ENCODE results near the gene ANKLE1.

Gene ANKLE1

DNA sequence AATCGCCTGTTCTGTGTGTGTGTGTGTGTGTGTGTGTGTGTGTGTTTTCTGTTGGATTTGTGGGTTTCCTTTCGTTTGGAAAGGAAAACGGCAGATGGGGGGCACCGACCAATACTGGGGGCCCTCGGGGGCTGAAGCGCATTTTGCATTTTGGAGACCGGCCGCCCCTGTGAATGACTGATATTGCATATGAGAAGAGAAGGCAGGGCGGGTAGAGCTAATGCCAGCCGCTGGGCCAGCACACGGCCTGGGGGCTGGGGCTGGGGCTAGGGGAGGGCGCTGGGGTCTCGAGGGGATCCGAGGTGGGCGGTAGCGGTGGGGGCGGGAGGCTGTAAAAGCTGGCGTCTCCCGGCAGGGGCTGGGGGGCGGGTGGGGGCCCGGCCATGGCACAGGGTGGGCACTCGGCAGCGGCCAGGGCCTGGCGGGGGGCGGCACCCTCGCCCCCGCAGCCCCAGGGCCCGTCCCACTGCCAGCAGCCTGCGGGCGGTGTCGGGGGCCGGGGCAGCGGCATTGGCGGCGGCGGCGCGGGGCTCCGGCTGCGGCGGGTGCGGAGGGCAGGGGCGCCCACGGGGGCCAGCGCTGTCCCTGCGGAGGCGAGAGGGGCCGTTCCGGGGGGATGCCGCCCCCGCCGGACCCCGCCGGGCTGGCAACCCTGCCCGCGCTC is 41.7 kb downstream of the ANKLE1 start:
- DNase-seq (ENCODE audit: low read depth in 1 of 2, low spot score in 1 of 2), result no peak
- TF ChIP-seq JUND (IDR thresholded peaks at IDR 0.05; ENCODE audit: low read depth), result no peak
- in situ Hi-C loops (cut with HindIII; ENCODE audit: low pct_unique_long_range_greater_than_20kb, low sequenced_read_pairs), result no loop called here

GRCh38 chr19:17323964-17324332 is 42.2 kb downstream of the ANKLE1 start:
- in situ Hi-C loops (cut with HindIII; ENCODE audit: low pct_unique_long_range_greater_than_20kb, low sequenced_read_pairs), result no loop called here
- no peak for DNase-seq (ENCODE audit: low read depth in 1 of 2, low spot score in 1 of 2)

GRCh38 chr19:17324357-17325114 is 42.8 kb downstream of the ANKLE1 start:
- no peak for DNase-seq (ENCODE audit: low read depth in 1 of 2, low spot score in 1 of 2)
- TF ChIP-seq JUND (IDR thresholded peaks at IDR 0.05; ENCODE audit: low read depth), result no peak
- in situ Hi-C loops (cut with HindIII; ENCODE audit: low pct_unique_long_range_greater_than_20kb, low sequenced_read_pairs), result no loop called here

More at GRCh38 chr19:17323964-17324332, 42.2 kb downstream of the ANKLE1 start:
- no peak for TF ChIP-seq JUND (IDR thresholded peaks at IDR 0.05; ENCODE audit: low read depth)

DNA sequence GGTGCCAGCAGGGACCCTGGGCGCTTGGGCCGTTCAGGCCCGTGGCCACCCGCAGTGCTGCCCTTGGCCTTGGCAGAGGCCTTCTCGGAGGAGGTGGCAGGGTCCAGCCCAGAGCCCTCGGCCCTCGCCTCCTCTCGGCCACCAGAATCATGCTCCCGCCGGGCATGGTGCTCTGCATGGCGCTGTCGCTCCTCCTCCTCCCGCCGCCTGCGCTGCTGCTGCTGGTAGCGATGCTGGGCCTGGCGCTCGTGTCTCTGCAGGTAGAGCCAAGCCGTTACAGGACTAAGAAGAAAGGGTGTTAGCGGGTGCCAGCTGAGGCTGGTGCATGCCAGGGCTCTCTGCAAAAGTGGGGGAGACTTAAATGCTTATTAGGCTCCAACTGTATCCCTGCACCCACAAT is 43.4 kb downstream of the ANKLE1 start:
- no peak for DNase-seq (ENCODE audit: low read depth in 1 of 2, low spot score in 1 of 2)
- TF ChIP-seq JUND (IDR thresholded peaks at IDR 0.05; ENCODE audit: low read depth), result no peak
- in situ Hi-C loops (cut with HindIII; ENCODE audit: low pct_unique_long_range_greater_than_20kb, low sequenced_read_pairs), result no loop called here

GRCh38 chr19:17325881-17326594 is 44.3 kb downstream of the ANKLE1 start:
- no peak for TF ChIP-seq JUND (IDR thresholded peaks at IDR 0.05; ENCODE audit: low read depth)
- in situ Hi-C loops (cut with HindIII; ENCODE audit: low pct_unique_long_range_greater_than_20kb, low sequenced_read_pairs), result no loop called here
- no peak for DNase-seq (ENCODE audit: low read depth in 1 of 2, low spot score in 1 of 2)

- TF ChIP-seq JUND (IDR thresholded peaks at IDR 0.05; ENCODE audit: low read depth), result no peak
- in situ Hi-C loops (cut with HindIII; ENCODE audit: low pct_unique_long_range_greater_than_20kb, low sequenced_read_pairs), result no loop called here
- no peak for DNase-seq (ENCODE audit: low read depth in 1 of 2, low spot score in 1 of 2)
Observed at GRCh38 chr19:17326595-17326966, 44.9 kb downstream of the ANKLE1 start.

DNA sequence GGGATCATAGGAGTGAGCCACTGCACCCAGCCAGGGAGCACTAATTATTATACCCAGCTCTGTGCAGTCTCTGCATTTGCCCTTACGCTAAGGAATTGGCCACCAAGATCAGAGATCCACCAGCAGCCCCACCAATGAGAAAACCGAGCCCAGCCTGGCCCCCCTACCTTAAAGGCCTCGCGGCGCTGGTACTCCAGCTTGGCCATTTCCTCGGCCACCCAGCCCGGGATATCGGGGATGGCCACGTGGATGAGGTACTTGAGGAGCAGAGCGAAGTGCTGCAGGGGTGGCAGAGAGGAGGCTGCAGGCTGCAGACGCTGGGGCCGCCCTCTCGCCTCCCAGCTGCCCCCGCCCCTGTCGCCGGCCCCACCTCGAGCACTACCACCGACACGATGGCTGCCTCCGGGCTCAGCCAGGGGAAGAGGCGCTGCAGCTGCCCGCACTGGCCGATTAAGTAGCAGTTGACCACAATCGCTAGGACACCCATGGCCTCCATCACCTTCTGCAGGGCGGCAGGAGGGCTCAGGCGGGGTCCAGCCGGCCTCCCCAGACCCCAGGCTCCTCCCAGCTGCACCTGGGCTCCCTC is 45.5 kb downstream of the ANKLE1 start:
- no peak for TF ChIP-seq JUND (IDR thresholded peaks at IDR 0.05; ENCODE audit: low read depth)
- no peak for DNase-seq (ENCODE audit: low read depth in 1 of 2, low spot score in 1 of 2)
- in situ Hi-C loops (cut with HindIII; ENCODE audit: low pct_unique_long_range_greater_than_20kb, low sequenced_read_pairs), result no loop called here

- TF ChIP-seq JUND (IDR thresholded peaks at IDR 0.05; ENCODE audit: low read depth), result no peak
- in situ Hi-C loops (cut with HindIII; ENCODE audit: low pct_unique_long_range_greater_than_20kb, low sequenced_read_pairs), result no loop called here
- DNase-seq (ENCODE audit: low read depth in 1 of 2, low spot score in 1 of 2), result no peak
Observed at GRCh38 chr19:17327654-17328516, 46.2 kb downstream of the ANKLE1 start.

GRCh38 chr19:17328517-17329365 is 47.0 kb downstream of the ANKLE1 start:
- TF ChIP-seq JUND (IDR thresholded peaks at IDR 0.05; ENCODE audit: low read depth), result no peak
- no peak for DNase-seq (ENCODE audit: low read depth in 1 of 2, low spot score in 1 of 2)
- in situ Hi-C loops (cut with HindIII; ENCODE audit: low pct_unique_long_range_greater_than_20kb, low sequenced_read_pairs), result no loop called here

- DNase-seq (ENCODE audit: low read depth in 1 of 2, low spot score in 1 of 2), result no peak
- no peak for TF ChIP-seq JUND (IDR thresholded peaks at IDR 0.05; ENCODE audit: low read depth)
- in situ Hi-C loops (cut with HindIII; ENCODE audit: low pct_unique_long_range_greater_than_20kb, low sequenced_read_pairs), result no loop called here
Observed at GRCh38 chr19:17329366-17330261, 47.9 kb downstream of the ANKLE1 start.
